ENCODE data around the gene RARG. TPM values are rescaled to one million over a fixed set of nuclear protein-coding genes. Genes with fewer than 3 reads are reported as not detected.
A peak's percentile ranks its signal among the peaks of the same experiment; 100 is the strongest.
"Not testable (repeated sequence)": the region's sequence is repeated elsewhere in the genome, so short reads cannot be mapped to it uniquely, and the experiment has no call there.

The RARG gene
- total RNA-seq, 2 donors from 2014 or later: 9.2 to 11.7 TPM

GRCh38 chr12:53208435-53208834 lies 23.6 kb downstream of the RARG start:
- TF ChIP-seq POLR2A (IDR thresholded peaks at IDR 0.05): no peak
- TF ChIP-seq, protein P1, sequence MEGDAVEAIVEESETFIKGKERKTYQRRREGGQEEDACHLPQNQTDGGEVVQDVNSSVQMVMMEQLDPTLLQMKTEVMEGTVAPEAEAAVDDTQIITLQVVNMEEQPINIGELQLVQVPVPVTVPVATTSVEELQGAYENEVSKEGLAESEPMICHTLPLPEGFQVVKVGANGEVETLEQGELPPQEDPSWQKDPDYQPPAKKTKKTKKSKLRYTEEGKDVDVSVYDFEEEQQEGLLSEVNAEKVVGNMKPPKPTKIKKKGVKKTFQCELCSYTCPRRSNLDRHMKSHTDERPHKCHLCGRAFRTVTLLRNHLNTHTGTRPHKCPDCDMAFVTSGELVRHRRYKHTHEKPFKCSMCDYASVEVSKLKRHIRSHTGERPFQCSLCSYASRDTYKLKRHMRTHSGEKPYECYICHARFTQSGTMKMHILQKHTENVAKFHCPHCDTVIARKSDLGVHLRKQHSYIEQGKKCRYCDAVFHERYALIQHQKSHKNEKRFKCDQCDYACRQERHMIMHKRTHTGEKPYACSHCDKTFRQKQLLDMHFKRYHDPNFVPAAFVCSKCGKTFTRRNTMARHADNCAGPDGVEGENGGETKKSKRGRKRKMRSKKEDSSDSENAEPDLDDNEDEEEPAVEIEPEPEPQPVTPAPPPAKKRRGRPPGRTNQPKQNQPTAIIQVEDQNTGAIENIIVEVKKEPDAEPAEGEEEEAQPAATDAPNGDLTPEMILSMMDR (IDR thresholded peaks at IDR 0.05): no peak
- intact Hi-C loops (cut with DNase I): no loop called here
- DNase-seq (no peak), ATAC-seq (no peak)
- WGBS, 2 donors: 36 to 54% methylated on average over 2 of the region's 2 CpGs
- H3K4me3 ChIP-seq: no peak overlapping the region
- H3K27ac ChIP-seq: no peak overlapping the region
- H3K9me3 ChIP-seq: no peaks in the 10 kb centered on the region
- peaks cover 0 to 6% of the 10 kb centered on the region in 2 donors for H3K36me3 ChIP-seq (replicated peaks in 1 of 2; ENCODE audit: insufficient read depth in 1 of 2, low read depth in 2 of 2)
- H3K4me1 ChIP-seq: peaks cover 8% of the 10 kb centered on the region
- no peaks in the 10 kb centered on the region for H3K27me3 ChIP-seq

- no peak for ATAC-seq
- DNase-seq: no peak
- Histone ChIP-seq H3K27me3 (no peaks in the 10 kb centered on the region), H3K36me3 (replicated peaks in 1 of 2; ENCODE audit: insufficient read depth in 1 of 2, low read depth in 2 of 2) (peaks cover 0 to 6% of the 10 kb centered on the region in 2 donors), H3K9me3 (no peaks in the 10 kb centered on the region), H3K4me3 (no peak within 1 kb of the TSS), H3K4me1 (peaks cover 8% of the 10 kb centered on the region), H3K27ac (no peak within 1 kb of the TSS)
- intact Hi-C loops (cut with DNase I): no loop called here
- WGBS, 2 donors: 53 to 61% methylated on average over 5 of the region's 5 CpGs
- TF ChIP-seq POLR2A (IDR thresholded peaks at IDR 0.05): no peak
- TF ChIP-seq, protein P1 (IDR thresholded peaks at IDR 0.05): no peak
Measured at GRCh38 chr12:53207042-53207441, 25.0 kb downstream of the RARG start, which contains the start of gene ITGB7. Gene ITGB7 (minus strand): TSS chr12:53207251. CDS start chr12:53200443, 6,808 bp downstream.

DNA sequence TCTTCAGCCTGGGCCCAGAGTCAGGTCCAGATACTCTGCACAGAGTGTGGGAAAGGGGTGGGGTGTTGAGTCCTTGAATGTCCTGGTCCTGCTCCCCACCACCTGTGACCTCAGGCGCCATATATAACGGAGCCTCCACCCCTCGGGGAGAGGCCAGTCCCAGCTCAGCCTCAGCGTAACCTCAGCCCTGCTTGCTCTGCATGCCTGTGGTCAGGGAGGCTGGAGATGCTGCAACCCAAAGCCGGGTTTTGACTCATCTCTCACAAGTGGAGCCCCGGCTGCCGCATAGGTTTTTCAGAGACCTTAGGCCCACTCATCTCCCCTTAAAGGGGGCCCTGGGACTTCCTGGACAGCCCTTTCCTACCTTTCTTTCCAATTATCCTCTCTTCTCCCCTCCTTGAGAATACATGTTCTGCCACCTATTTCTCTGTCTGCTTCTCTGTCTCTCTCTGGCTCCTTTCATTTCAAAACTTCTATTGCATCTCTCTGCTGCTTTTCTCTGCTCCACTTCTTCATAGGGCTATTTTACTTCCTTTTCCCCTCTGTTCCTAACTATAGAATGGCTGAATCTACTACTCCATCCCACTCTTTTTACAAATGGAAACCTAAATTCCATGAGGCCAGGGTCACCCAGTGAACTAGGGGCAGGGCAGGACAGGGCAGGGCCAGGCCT lies 26.1 kb downstream of the RARG start:
- 56 to 69% methylated on average over 7 of the region's 7 CpGs for WGBS, 2 donors
- TF ChIP-seq, protein P1 (IDR thresholded peaks at IDR 0.05): no peak
- TF ChIP-seq POLR2A (IDR thresholded peaks at IDR 0.05): no peak
- DNase-seq (peak in 1 of 4 donors; percentile 49), ATAC-seq (peak; percentile 11)
- no peak overlapping the region for H3K27ac ChIP-seq
- H3K36me3 ChIP-seq (replicated peaks in 1 of 2; ENCODE audit: insufficient read depth in 1 of 2, low read depth in 2 of 2): peaks cover 0 to 2% of the 10 kb centered on the region in 2 donors
- peaks cover 8% of the 10 kb centered on the region for H3K4me1 ChIP-seq
- H3K9me3 ChIP-seq: no peaks in the 10 kb centered on the region
- intact Hi-C loops (cut with DNase I): no loop called here
- no peaks in the 10 kb centered on the region for H3K27me3 ChIP-seq
- no peak overlapping the region for H3K4me3 ChIP-seq

- 68 to 80% methylated on average over 1 of the region's 1 CpG for WGBS, 2 donors
- H3K4me3 ChIP-seq: no peak overlapping the region
Measured at GRCh38 chr12:53204351-53204750, 27.7 kb downstream of the RARG start.

DNA sequence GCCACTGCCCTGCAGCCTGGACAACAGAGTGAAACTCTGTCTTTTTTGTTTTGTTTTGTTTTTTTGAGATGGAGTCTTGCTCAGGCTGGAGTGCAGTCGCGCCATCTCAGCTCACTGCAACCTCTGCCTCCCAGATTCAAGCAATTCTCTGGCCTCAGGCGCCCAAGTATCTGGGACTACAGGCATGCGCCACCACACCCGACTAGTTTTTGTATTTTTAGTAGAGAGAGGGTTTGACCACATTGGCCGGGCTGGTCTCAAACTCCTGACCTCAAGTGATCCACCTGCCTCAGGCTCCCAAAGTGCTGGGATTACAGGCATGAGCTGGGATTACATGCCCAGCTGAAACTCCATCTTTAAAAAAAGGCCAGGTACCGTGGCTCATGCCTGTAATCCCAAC lies 29.7 kb downstream of the RARG start:
- DNase-seq; H3K4me3 ChIP-seq; intact Hi-C loops (cut with DNase I); H3K27ac ChIP-seq; ATAC-seq; H3K9me3 ChIP-seq; H3K27me3 ChIP-seq; H3K36me3 ChIP-seq (replicated peaks in 1 of 2; ENCODE audit: insufficient read depth in 1 of 2, low read depth in 2 of 2); H3K4me1 ChIP-seq: not testable (repeated sequence)
- WGBS, 2 donors: 64 to 74% methylated on average over 7 of the region's 7 CpGs

More at GRCh38 chr12:53204351-53204750, 27.7 kb downstream of the RARG start:
- no peaks in the 10 kb centered on the region for H3K9me3 ChIP-seq
- H3K36me3 ChIP-seq (replicated peaks in 1 of 2; ENCODE audit: insufficient read depth in 1 of 2, low read depth in 2 of 2): no peaks in the 10 kb centered on the region
- ATAC-seq: no peak
- H3K27ac ChIP-seq: no peak overlapping the region
- no peak for DNase-seq
- intact Hi-C loops (cut with DNase I): no loop called here
- peaks cover 8% of the 10 kb centered on the region for H3K4me1 ChIP-seq
- TF ChIP-seq POLR2A (IDR thresholded peaks at IDR 0.05): no peak
- TF ChIP-seq, protein P1 (IDR thresholded peaks at IDR 0.05): no peak
- no peaks in the 10 kb centered on the region for H3K27me3 ChIP-seq
